Loucy (cell line): ENCODE data around the gene TRPC3.

ENCODE experiments used
- H2AFZ ChIP-seq: fragments of 200-600 bp; sonication (generic); 2 replicates; pipeline ENCODE4 v1.6.0; 2016; ENCODE audit warnings: antibody characterized with exemption, mild to moderate bottlenecking, low read length, moderate library complexity
- H3F3A ChIP-seq: fragments of 200-600 bp; 2 replicates; pipeline ENCODE4 v1.6.0; 2016; ENCODE audit warnings: antibody characterized with exemption, low read depth, mild to moderate bottlenecking
- H3K27me3 ChIP-seq: fragments of 200-600 bp; sonication (generic); 2 replicates; pipeline ENCODE4 v1.6.1; 2014; ENCODE audit warnings: low read length, mild to moderate bottlenecking; ENCODE audit not compliant: insufficient read depth, poor library complexity, severe bottlenecking
- H3K36me3 ChIP-seq: fragments of 200-600 bp; sonication (generic); 2 replicates; pipeline ENCODE4 v1.6.1; 2016; ENCODE audit warnings: low read length; ENCODE audit not compliant: insufficient read depth
- H3K4me1 ChIP-seq: fragments of 200-600 bp; sonication (generic); 2 replicates; pipeline ENCODE4 v1.5.1; 2014; ENCODE audit warnings: low read length, mild to moderate bottlenecking; ENCODE audit not compliant: insufficient read depth, poor library complexity, severe bottlenecking
- H3K4me2 ChIP-seq: fragments of 200-600 bp; sonication (generic); 2 replicates; pipeline ENCODE4 v1.6.0; 2014; ENCODE audit warnings: antibody characterized with exemption, low read length, low read depth, mild to moderate bottlenecking; ENCODE audit not compliant: poor library complexity, severe bottlenecking
- H3K4me3 ChIP-seq: fragments of 200-600 bp; sonication (generic); 2 replicates; pipeline ENCODE4 v1.5.1; 2014; ENCODE audit warnings: low read length, mild to moderate bottlenecking, mixed read lengths; ENCODE audit not compliant: poor library complexity, severe bottlenecking
- H3K79me2 ChIP-seq: fragments of 200-600 bp; sonication (generic); 2 replicates; pipeline ENCODE4 v1.6.1; 2014; ENCODE audit warnings: low read length; ENCODE audit not compliant: insufficient read depth
- H3K9ac ChIP-seq: fragments of 200-600 bp; sonication (generic); 2 replicates; pipeline ENCODE4 v1.6.0; 2014; ENCODE audit warnings: mild to moderate bottlenecking, low read depth, low read length, moderate library complexity; ENCODE audit not compliant: poor library complexity, severe bottlenecking
- H3K9me2 ChIP-seq: fragments of 200-600 bp; sonication (generic); replicated peaks from 2 replicates; pipeline ENCODE4 v1.6.1; 2016; ENCODE audit warnings: low read depth, low read length, mixed read lengths
- H3K9me3 ChIP-seq: fragments of 200-600 bp; sonication (generic); 2 replicates; pipeline ENCODE4 v1.6.1; 2014; ENCODE audit warnings: mild to moderate bottlenecking, antibody characterized with exemption, low read length, low read depth; ENCODE audit not compliant: insufficient read depth
- H4K20me1 ChIP-seq: fragments of 200-600 bp; sonication (generic); 2 replicates; pipeline ENCODE4 v1.6.0; 2014; ENCODE audit warnings: antibody characterized with exemption, low read length, mild to moderate bottlenecking; ENCODE audit not compliant: insufficient read depth, poor library complexity, severe bottlenecking
- CTCF ChIP-seq: fragments of 200-600 bp; sonication (generic); conservative IDR thresholded peaks from 2 replicates; pipeline ENCODE4 v1.5.1; 2014; ENCODE audit warnings: mild to moderate bottlenecking, antibody characterized with exemption, low read length
- EZH2phosphoT487 ChIP-seq: fragments of 200-600 bp; IDR thresholded peaks from 2 replicates; pipeline ENCODE4 v1.6.1; 2018; ENCODE audit warnings: antibody characterized with exemption, mild to moderate bottlenecking, moderate library complexity, borderline replicate concordance

Gene TRPC3

GRCh38 chr4:121989715-121990114, 37.9 kb upstream of the TRPC3 start:
- Histone ChIP-seq H3K36me3 (no peaks in the 10 kb centered on the region), H4K20me1 (no peaks in the 10 kb centered on the region), H3K9me3 (no peaks in the 10 kb centered on the region), H2AFZ (no peak overlapping the region), H3K4me1 (no peaks in the 10 kb centered on the region), H3K79me2 (no peaks in the 10 kb centered on the region), H3F3A (no peaks in the 10 kb centered on the region), H3K9ac (no peak overlapping the region), H3K4me2 (no peak overlapping the region), H3K27me3 (no peaks in the 10 kb centered on the region), H3K9me2 (no peaks in the 10 kb centered on the region), H3K4me3 (no peak overlapping the region)
- no peak for TF ChIP-seq CTCF
- no peak for TF ChIP-seq EZH2phosphoT487

GRCh38 chr4:121988950-121989349, 37.1 kb upstream of the TRPC3 start:
- no peaks in the 10 kb centered on the region for H3K9me3 ChIP-seq
- no peaks in the 10 kb centered on the region for H3K79me2 ChIP-seq
- H3K4me3 ChIP-seq, result no peak overlapping the region
- H3K27me3 ChIP-seq, result no peaks in the 10 kb centered on the region
- H3K9me2 ChIP-seq, result no peaks in the 10 kb centered on the region
- no peaks in the 10 kb centered on the region for H3F3A ChIP-seq
- no peak overlapping the region for H3K9ac ChIP-seq
- TF ChIP-seq CTCF, result no peak
- TF ChIP-seq EZH2phosphoT487, result no peak
- H3K4me2 ChIP-seq, result no peak overlapping the region
- H3K36me3 ChIP-seq, result no peaks in the 10 kb centered on the region
- no peaks in the 10 kb centered on the region for H4K20me1 ChIP-seq
- H2AFZ ChIP-seq, result no peak overlapping the region
- no peaks in the 10 kb centered on the region for H3K4me1 ChIP-seq

- H3K9ac ChIP-seq, result no peak overlapping the region
- H3K9me2 ChIP-seq, result no peaks in the 10 kb centered on the region
- no peak overlapping the region for H2AFZ ChIP-seq
- H3K4me2 ChIP-seq, result no peak overlapping the region
- no peaks in the 10 kb centered on the region for H3K27me3 ChIP-seq
- no peaks in the 10 kb centered on the region for H3K9me3 ChIP-seq
- H3K4me1 ChIP-seq, result no peaks in the 10 kb centered on the region
- H4K20me1 ChIP-seq, result no peaks in the 10 kb centered on the region
- H3K4me3 ChIP-seq, result no peak overlapping the region
- TF ChIP-seq CTCF (no peak), EZH2phosphoT487 (no peak)
- H3K79me2 ChIP-seq, result no peaks in the 10 kb centered on the region
- no peaks in the 10 kb centered on the region for H3F3A ChIP-seq
- H3K36me3 ChIP-seq, result no peaks in the 10 kb centered on the region
Observed at GRCh38 chr4:121980643-121981042, 28.8 kb upstream of the TRPC3 start.
